Skin of body (tissue), 3 donors: ENCODE results near the gene RBM25. TPM values are rescaled to one million over a fixed set of nuclear protein-coding genes. Genes with fewer than 3 reads are reported as not detected.
"Not testable (repeated sequence)": the region's sequence is repeated elsewhere in the genome, so short reads cannot be mapped to it uniquely, and the experiment has no call there.

Experiments used
- DNase-seq: peaks from one replicate; lab custom pipeline; 2025; lab: John Stamatoyannopoulos, UW
- small RNA-seq: library from RNA; depleted of rRNA; stranded (forward); fragments of <200 nt; gene quantifications from one replicate; pipeline ENCODE3, GENCODE V24; 2014; ENCODE audit warnings: low replicate concordance
- total RNA-seq: library from RNA; depleted of rRNA; stranded (reverse); fragments of >200 nt; gene quantifications from one replicate; pipeline ENCODE4 v1.2.3, GENCODE V29; 2014

Gene RBM25
- total RNA-seq, 1 donor from 2014 or later: 56.7 TPM

- DNase-seq: no peak
Measured at GRCh38 chr14:73168691-73169090, 110.4 kb downstream of the RBM25 start.

GRCh38 chr14:73169855-73170254, 111.5 kb downstream of the RBM25 start:
- not testable (repeated sequence) for DNase-seq

- DNase-seq: no peak
Measured at GRCh38 chr14:73170686-73171085, 112.4 kb downstream of the RBM25 start.

- no peak for DNase-seq
Measured at GRCh38 chr14:73172500-73172899, 114.2 kb downstream of the RBM25 start.

- peak; percentile 4 for DNase-seq
Measured at GRCh38 chr14:73173092-73173735, 114.9 kb downstream of the RBM25 start.

Small RNA genes within 50 kb of the gene (small RNA-seq; reads per million reads assigned to genes)
- gene RN7SL586P: not detected

Other genes with a start within 250 kb of the RBM25 start
- 0.89 TPM for gene DPF3, start 164.4 kb upstream of the RBM25 start, total RNA-seq
- gene DCAF4, start 132.1 kb upstream of the RBM25 start, total RNA-seq: 10.3 TPM
- 11.4 TPM for gene ZFYVE1, start 31.4 kb upstream of the RBM25 start, total RNA-seq
- 43.5 TPM for gene PSEN1, start 78.0 kb downstream of the RBM25 start, total RNA-seq
- gene PAPLN, start 179.0 kb downstream of the RBM25 start, total RNA-seq: 10.9 TPM